DND-41 (cell line): ENCODE results near the gene FOS.
"Not testable (repeated sequence)": the region's sequence is repeated elsewhere in the genome, so short reads cannot be mapped to it uniquely, and the experiment has no call there.

Experiments used
- ATAC-seq: fragments of 200-7000 bp; cut with Tn5 transposase; 3 replicates; pipeline ENCODE4 v1.9.1; 2021; ENCODE audit warnings: low read depth; ENCODE audit not compliant: insufficient read depth
- DNase-seq: peaks from one replicate; pipeline ENCODE4 v3.0.0-alpha.2; 2020
- H2AFZ ChIP-seq: 2 replicates; pipeline ENCODE4 v1.6.0; 2012; ENCODE audit warnings: low read depth, low read length
- H3K27ac ChIP-seq: 2 replicates; pipeline ENCODE4 v1.5.1; 2012; ENCODE audit warnings: low read length, inconsistent platforms
- H3K27me3 ChIP-seq: fragments of 200-600 bp; sonication (generic); 2 replicates; pipeline ENCODE4 v1.6.0; 2012; ENCODE audit warnings: low read length, mild to moderate bottlenecking, inconsistent platforms; ENCODE audit not compliant: insufficient read depth, poor library complexity
- H3K36me3 ChIP-seq: 2 replicates; pipeline ENCODE4 v1.5.1; 2012; ENCODE audit warnings: low read length, inconsistent platforms; ENCODE audit not compliant: insufficient read depth
- H3K4me1 ChIP-seq: 2 replicates; pipeline ENCODE4 v1.5.1; 2012; ENCODE audit warnings: mild to moderate bottlenecking, low read length; ENCODE audit not compliant: insufficient read depth
- H3K4me2 ChIP-seq: 2 replicates; pipeline ENCODE4 v1.6.0; 2012; ENCODE audit warnings: mild to moderate bottlenecking, moderate library complexity, low read length, inconsistent platforms; ENCODE audit not compliant: insufficient read depth
- H3K4me3 ChIP-seq, 2 experiments: fragments of 200-600 bp in 1 of 2; shearing (Covaris generic) in 1 of 2; 2 replicates each; pipeline ENCODE4 v1.5.1; 2012 to 2016; ENCODE audit warnings: inconsistent platforms in 2 of 2, low read length in 2 of 2, mild to moderate bottlenecking in 2 of 2, low read depth in 1 of 2, moderate library complexity in 1 of 2
- H3K79me2 ChIP-seq: 2 replicates; pipeline ENCODE4 v1.6.0; 2012; ENCODE audit warnings: low read length, inconsistent platforms; ENCODE audit not compliant: insufficient read depth
- H3K9ac ChIP-seq: 2 replicates; pipeline ENCODE4 v1.6.0; 2012; ENCODE audit warnings: low read depth, mild to moderate bottlenecking, inconsistent platforms, low read length, moderate library complexity
- H3K9me3 ChIP-seq: 2 replicates; pipeline ENCODE4 v1.5.1; 2012; ENCODE audit warnings: low read length, moderate library complexity, mild to moderate bottlenecking, inconsistent platforms; ENCODE audit not compliant: insufficient read depth, severe bottlenecking
- H4K20me1 ChIP-seq: 2 replicates; pipeline ENCODE4 v1.6.0; 2012; ENCODE audit warnings: low read length; ENCODE audit not compliant: insufficient read depth
- CTCF ChIP-seq: IDR thresholded peaks from 2 replicates; pipeline ENCODE4 v1.5.1; 2012; ENCODE audit warnings: borderline replicate concordance, low read length, moderate library complexity, mild to moderate bottlenecking; ENCODE audit not compliant: poor library complexity, severe bottlenecking; ENCODE audit errors: extremely low read depth
- EZH2 ChIP-seq: IDR thresholded peaks from 3 replicates; pipeline ENCODE4 v1.6.1; 2012; ENCODE audit warnings: borderline replicate concordance, low read depth, mild to moderate bottlenecking, moderate library complexity, low read length, inconsistent platforms; ENCODE audit not compliant: severe bottlenecking

The FOS gene

DNA sequence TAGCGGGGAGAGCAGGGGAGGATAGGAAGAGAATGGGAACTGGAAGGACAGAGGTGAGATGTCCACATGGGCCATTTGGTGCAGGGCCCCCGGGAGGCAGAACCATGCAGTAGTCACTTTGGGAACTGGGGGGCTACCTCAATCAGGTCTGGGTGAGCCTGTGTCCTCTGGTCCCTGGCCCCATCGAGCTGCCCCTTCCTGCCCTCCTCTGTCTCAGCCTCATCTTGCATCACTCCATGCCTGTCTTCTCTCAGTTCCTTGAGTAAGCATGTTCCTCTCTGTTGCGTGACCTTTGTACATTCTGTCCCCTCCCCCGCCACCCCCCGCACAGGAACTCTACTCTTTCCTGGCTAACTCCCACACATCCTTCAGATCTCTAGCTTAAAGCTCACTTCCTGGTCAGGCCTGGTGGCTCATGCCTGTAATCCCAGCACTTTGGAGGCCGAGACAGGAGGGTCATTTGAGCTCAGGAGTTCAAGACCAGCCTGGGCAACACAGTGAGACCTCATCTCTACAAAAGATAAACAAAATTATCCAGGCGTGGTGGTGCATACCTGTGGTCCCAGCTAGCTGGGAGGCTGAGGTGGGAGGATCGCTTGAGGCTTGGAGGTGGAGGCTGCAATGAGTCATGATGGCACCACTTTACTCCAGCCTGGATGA, 23.2 kb downstream of the FOS start:
- H2AFZ ChIP-seq = 0 out of 2 replicates have a peak overlapping the region, but pooled peaks have one; percentile 5
- no peaks in the 10 kb centered on the region for H3K9me3 ChIP-seq
- H4K20me1 ChIP-seq = no peaks in the 10 kb centered on the region
- H3K79me2 ChIP-seq = no peaks in the 10 kb centered on the region
- no peak overlapping the region for H3K27ac ChIP-seq
- ATAC-seq (peak; percentile 29; the same call in 2 of the 3 replicates), DNase-seq (no peak)
- no peak overlapping the region for H3K4me3 ChIP-seq
- TF ChIP-seq CTCF (no peak), EZH2 (no peak)
- H3K36me3 ChIP-seq = no peaks in the 10 kb centered on the region
- no peaks in the 10 kb centered on the region for H3K27me3 ChIP-seq
- peaks cover 5% of the 10 kb centered on the region; the same call in 1 of the 2 replicates for H3K4me1 ChIP-seq
- no peak overlapping the region for H3K9ac ChIP-seq
- H3K4me2 ChIP-seq = no peak overlapping the region

- Histone ChIP-seq H3K9me3 (no peaks in the 10 kb centered on the region), H2AFZ (peak overlapping the region; percentile 44; the same call in 1 of the 2 replicates), H4K20me1 (no peaks in the 10 kb centered on the region), H3K4me1 (peaks cover 5% of the 10 kb centered on the region; the same call in 1 of the 2 replicates), H3K4me2 (no peak overlapping the region), H3K27me3 (no peaks in the 10 kb centered on the region), H3K36me3 (no peaks in the 10 kb centered on the region), H3K27ac (no peak overlapping the region), H3K79me2 (no peaks in the 10 kb centered on the region), H3K9ac (no peak overlapping the region), H3K4me3 (no peak overlapping the region)
- DNase-seq = peak; percentile 56
- TF ChIP-seq EZH2 = no peak
- TF ChIP-seq CTCF = peak; percentile 86
- ATAC-seq = peak; percentile 81
Observed at GRCh38 chr14:75303381-75303789, 24.8 kb downstream of the FOS start.

GRCh38 chr14:75306410-75306809, 27.8 kb downstream of the FOS start:
- H4K20me1 ChIP-seq, H3K79me2 ChIP-seq, DNase-seq, H3K4me3 ChIP-seq, H3K9me3 ChIP-seq, H3K27ac ChIP-seq, H3K27me3 ChIP-seq, H2AFZ ChIP-seq, H3K9ac ChIP-seq, ATAC-seq, H3K4me2 ChIP-seq, H3K4me1 ChIP-seq, H3K36me3 ChIP-seq: not testable (repeated sequence)

- H3K4me2 ChIP-seq = no peak overlapping the region
- no peak overlapping the region for H3K4me3 ChIP-seq
- no peak overlapping the region for H2AFZ ChIP-seq
- TF ChIP-seq CTCF = peak; percentile 47
- TF ChIP-seq EZH2 = no peak
- H4K20me1 ChIP-seq = no peaks in the 10 kb centered on the region
- H3K27ac ChIP-seq = no peak overlapping the region
- H3K27me3 ChIP-seq = peaks cover 7% of the 10 kb centered on the region
- H3K9ac ChIP-seq = no peak overlapping the region
- no peaks in the 10 kb centered on the region for H3K36me3 ChIP-seq
- H3K79me2 ChIP-seq = no peaks in the 10 kb centered on the region
- no peaks in the 10 kb centered on the region for H3K4me1 ChIP-seq
- DNase-seq (no peak), ATAC-seq (0 out of 3 replicates have a peak, but pooled peaks have one; percentile 37)
- no peaks in the 10 kb centered on the region for H3K9me3 ChIP-seq
Observed at GRCh38 chr14:75306927-75307699, 28.5 kb downstream of the FOS start.
